GM10847 (cell line): ENCODE measurements around the gene EPSTI1.

ENCODE experiments used
- POLR2A ChIP-seq: IDR thresholded peaks from 2 replicates; pipeline ENCODE4 v1.6.1; 2011; ENCODE audit not compliant: insufficient read length; ENCODE audit errors: extremely low read depth

The EPSTI1 gene

DNA sequence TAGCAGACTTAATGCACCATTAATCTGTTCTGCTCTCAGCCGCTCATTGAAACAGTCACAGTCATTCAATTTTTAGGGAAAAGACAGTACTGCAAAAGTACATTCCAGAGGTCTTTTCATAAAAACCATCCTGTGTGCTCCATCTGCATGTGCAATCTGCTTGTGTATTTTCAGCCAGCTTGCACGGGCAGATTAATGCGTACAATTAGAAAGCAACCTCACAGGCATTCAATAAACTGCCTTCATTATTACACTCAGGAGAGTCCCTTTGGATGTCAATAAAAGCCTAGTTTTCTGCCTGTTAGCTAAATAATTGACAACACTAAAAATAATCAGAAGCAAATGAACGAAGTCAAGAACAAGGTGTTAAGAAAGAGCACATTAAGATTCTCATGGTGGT is 41.9 kb downstream of the EPSTI1 start:
- no peak for TF ChIP-seq POLR2A

DNA sequence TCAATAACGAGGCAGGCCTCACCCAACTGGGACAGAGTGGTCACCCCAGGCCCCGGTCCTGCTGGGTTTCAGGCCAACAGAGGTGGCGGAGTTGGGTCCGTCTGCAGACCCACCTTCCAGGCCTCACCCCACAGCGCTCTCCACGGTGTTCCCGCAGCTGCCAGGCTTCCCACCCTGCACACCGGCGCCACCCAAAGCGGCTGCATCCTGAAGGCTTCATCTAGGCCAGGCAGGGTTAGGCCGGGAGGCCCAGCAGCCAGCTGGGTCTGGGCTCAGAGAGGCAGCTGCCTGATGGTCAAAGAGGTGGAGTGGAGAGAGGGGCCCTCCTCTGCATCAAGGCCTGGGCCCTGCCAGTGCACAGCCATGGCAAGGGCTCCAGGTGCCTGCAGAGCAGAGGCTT is 44.1 kb downstream of the EPSTI1 start:
- TF ChIP-seq POLR2A = no peak

DNA sequence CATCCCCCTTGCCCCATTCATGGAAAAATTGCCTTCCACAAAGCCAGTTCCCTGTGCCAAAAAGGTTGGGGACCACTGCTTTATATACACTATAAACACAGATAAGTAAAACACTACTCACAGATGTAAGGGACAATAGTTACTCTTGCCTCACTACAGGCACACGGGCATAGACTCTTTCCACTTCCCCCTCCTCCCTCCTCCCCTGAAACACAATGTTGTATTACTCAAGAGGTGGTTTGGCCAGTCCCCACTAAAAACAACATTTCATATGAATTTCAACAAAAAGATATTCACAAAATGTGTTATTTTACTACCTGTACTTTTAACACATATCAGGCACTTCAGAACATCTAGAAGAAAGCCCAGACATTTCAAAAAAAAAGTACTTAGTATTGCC is 45.1 kb downstream of the EPSTI1 start:
- no peak for TF ChIP-seq POLR2A

DNA sequence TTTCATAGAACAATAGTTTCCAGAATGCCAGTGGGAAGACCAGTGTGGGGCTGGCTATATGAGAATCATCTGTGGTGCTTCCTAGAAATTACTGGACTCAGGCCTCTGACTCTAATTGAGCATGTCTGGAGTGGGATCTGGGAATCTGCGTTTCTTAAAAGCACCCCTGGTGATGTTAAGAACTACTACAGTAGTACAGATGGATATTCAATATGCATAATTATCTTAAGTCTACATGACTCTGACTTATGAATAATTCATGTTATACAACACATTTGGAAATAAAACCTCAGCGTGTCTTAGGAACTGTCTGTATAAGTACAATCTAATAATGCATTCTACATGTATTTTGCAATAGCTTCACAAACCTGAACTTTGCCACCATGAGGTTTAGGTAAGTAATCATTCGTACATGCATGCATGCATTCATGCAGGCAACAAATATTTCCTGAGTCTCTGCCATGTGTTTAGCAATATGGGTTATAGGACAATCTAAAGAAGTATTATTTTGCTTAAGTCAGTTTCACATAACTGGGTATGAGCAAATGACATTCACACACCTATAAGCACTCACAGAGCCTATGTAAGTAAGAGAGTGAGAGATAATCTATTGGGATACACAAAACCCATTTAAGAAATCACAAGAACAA is 62.0 kb downstream of the EPSTI1 start:
- TF ChIP-seq POLR2A = no peak

DNA sequence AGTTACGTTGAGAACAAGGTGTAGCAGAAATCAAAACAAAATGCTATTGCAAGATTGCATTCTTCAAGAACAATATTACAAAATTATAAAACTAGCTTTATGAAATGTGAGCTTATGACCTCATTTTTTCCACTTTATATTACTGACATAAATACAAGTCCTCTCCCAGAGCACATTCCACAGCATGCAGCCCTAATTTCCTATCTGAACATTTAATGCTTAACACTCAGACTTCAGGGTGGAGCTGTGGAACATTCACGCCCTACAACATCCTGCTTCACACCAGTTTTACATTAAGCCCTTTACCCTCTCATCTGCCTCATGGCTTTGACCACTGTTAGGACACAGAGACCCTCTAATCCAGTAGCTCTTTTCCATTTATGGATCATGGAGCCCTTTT is 65.5 kb downstream of the EPSTI1 start:
- no peak for TF ChIP-seq POLR2A

DNA sequence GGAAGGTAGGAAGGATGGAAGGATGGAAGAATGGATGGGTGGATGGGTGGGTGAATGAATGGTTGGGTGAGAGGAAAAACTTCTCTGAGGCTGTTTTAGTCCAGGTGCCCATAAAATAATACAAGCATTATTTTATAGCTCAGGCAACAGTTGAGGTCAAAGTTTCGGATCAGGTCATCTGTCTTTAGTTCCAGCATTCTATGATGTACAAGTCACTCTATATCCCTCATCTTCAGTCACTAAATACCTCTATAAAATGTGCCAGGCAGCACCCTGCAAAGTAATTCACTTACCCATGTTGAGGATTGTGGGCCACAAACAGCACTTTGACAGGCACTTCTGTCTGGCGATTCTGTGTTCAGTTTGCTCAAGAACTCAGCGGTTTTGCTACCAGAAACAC is 66.0 kb downstream of the EPSTI1 start:
- TF ChIP-seq POLR2A = no peak

DNA sequence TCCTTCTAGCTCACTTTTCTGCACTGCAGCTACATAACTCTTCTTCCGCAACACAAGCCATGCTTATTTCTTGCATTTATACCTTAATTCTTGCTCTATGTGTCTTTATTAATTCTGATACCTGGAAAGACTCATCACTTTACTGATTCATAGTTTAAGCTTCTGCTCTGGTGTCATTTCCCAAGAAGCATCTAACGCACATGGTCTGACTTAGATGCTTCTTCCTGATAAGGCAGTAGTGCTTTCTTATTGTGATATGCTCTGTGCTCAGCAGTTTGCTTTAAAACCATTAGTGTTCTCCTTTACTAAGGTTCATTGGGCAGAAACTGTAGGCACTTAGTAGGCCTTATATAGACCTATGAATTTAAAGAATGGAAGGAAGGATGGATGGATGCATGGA is 66.4 kb downstream of the EPSTI1 start:
- no peak for TF ChIP-seq POLR2A

DNA sequence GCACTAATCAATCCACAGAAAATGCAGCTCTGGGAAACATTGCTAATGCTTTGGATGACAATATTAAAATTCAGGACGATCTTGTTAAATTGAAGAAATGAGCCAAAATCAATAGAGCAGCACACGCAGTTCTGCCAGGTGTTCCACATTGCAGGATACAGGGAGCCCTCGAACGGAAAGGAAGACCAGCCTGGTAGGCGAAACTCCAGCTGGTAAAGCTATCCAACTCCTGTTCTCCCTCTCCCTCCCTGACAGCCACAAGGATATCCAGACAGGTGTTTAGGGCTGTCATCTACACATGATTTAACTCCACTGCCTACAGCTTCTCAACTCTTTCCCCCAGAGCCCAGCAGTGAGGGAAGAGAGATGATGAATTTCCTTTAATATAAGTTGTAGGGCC is 67.7 kb downstream of the EPSTI1 start:
- no peak for TF ChIP-seq POLR2A

DNA sequence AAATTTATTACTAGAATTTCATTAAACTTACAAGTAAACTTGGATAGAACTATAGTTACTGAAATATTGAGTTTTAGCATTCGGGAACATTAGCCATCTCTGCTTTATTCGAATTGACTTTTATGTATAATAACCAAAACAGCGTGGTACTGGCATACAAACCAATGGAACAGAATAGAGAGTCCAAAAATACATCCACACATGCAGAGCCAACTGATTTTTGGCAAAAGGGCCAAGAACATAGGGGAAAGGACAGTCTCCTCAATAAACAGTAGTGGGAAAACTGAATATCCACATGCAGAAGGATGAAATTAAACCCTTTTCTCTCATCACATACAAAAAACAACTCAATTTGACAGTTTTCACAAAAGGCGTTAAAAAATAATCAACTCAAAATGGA is 84.3 kb downstream of the EPSTI1 start:
- no peak for TF ChIP-seq POLR2A

DNA sequence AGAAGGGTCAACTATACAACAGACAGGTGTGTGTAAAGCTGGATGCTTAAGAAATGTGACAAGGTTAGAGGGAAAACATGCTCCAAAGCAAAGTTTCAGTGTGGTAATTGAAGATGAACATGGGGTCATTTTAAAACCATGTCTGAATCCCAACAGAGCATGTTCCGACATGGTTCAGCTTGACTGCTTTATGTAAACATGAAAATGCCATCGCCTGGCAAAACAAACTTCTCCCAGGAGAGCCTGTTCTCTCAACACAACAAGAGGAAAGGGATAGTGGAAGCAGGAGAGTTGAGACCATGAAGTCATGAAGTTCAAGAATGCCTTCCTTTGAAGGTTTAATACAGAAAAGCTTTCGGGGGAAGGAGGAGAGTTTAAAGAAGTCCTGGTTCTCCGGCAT is 85.8 kb downstream of the EPSTI1 start:
- no peak for TF ChIP-seq POLR2A

DNA sequence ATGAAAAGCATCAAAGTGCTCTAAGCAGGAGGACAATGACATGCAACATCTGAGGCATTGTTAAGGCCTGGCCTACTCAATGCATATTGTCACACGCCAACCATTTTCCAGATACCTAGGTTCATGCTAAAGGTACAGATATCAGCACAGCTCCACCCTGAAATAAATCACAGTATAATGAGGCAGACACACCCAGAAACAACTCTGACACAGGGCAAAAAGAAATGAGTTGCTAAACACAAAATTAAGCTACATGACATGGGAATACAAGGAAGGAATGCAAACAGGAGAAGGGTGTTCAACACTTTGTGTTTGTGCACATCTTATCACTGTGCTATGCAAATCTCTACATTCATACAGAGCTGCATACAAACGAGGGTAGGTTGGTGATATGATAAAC is 86.5 kb downstream of the EPSTI1 start:
- TF ChIP-seq POLR2A = no peak

DNA sequence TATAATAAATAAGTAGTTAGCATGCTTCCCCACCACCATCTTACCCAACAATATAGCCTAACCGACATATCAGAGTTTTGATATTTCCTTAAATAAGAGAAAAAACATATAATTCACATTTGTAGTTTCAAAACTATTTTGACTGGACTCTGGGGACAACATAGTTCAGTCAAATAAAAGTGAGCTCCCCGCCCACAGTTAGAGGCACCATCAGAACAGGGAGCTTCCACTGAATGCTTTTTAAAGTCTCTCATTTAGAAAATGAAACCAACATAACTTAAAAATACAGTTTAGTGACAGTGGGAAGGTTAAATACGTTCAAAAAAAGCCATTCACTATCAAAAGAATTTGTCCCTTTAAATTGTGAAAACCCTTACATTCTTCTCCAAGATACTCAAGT is 92.8 kb downstream of the EPSTI1 start:
- TF ChIP-seq POLR2A = no peak

DNA sequence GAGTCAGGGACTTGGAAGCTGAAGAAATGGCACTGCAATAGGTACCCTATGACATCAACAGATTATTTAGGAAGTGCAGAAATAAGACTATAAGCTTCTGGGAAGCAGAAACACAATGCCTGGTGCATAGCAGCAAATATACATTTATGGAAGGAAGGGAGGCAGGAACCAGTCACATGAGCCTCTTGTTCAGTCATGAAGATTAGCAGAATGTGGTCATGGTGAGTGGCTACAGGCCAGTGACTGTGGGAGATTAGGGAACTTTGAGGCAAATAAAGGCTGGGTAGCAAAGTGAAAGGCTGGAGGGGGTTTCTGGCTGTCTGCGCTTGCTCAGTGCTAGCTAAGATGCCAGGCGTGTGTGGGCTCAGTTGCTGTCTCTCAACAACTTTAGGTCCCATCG is 96.3 kb downstream of the EPSTI1 start:
- TF ChIP-seq POLR2A = no peak

DNA sequence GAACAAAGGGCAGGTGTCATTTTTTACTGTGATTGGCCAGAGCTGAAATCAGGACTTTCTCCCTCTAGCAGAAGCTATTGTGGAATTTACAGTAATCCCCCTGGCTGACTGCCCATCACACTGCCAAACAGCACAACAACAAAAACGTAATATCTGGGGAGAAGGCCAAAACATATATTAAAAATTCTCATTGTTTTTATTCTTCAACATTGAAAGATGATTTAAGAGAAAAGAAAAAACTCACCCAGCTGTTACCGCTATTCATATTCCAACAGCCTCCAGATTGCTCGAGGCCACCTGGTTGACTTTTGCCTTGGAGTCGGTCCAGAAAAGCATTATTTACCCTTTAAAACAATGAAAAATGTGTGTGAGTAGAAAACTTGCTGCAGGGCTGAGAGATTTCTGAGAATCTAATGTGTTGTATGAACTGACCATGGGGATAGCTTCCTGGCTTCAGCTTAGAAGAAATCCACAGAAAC is 97.2 kb downstream of the EPSTI1 start:
- TF ChIP-seq POLR2A = no peak

DNA sequence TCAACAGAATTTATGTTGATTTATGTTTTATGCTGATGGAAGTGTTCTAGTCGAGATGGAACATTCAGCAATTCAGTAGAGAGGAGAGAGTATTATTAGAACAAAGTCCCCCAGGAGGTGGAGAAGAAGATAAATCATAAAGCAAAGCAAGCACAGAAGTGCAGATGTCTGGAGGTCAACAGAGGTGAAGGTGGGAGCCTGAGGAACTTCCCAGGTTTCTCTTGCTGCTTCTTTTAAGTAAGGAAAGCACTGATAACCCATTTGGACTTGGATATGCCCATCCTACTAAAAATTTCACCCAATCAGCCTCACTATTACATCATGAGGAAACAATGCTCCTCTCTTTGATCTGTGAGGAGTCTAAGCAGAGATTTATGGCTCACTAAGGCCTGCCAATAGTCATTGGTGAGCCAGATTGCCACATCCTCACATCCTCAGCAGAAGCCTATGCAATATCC is 98.8 kb downstream of the EPSTI1 start:
- TF ChIP-seq POLR2A = no peak

DNA sequence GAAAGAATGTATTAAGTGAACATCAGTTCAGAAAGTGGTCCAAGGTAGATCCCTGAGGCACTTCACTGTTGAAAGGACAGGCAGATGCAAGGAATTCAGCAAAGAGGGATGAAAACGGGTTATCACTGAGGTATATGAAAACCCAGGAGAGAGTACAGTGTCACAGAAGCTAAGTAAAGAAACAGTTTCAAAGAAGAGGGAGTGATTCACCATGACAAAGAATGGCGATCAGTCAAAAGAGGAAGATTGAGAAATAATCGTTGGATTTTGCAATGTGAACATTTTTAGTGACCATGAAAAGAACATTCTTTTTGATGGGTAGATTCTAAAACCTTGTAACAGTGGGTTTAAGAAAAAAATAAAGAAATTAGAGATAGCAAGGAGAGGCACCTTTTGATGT is 99.3 kb downstream of the EPSTI1 start:
- TF ChIP-seq POLR2A = no peak

DNA sequence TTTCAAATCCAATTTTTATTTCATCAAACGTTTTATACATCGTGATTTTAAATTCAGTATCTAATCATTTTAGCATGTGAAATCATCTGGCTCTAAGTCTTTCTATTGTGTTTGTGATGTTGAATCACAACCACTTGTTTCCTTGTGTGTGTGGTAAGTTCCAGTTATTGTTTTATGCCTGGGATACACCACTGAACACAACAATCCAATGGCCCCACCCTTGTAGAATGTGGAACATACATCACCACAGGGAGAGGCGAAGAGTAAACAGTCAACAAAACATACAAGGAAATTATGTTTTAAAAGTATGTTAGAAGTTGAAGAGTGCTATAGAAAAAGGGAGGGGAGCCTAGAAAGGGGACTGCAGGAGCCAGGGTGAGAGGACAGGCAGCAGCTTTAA is 100.5 kb downstream of the EPSTI1 start:
- TF ChIP-seq POLR2A = no peak
